Measurements from ENCODE around the gene SLC9C1. TPM values are rescaled to one million over a fixed set of nuclear protein-coding genes. Genes with fewer than 3 reads are reported as not detected.

The SLC9C1 gene
- total RNA-seq, 4 donors from 2014 or later: not detected

GRCh38 chr3:112315791-112316190, 21.8 kb upstream of the SLC9C1 start:
- Histone ChIP-seq H3K27me3 (no peaks in the 10 kb centered on the region), H3K27ac (no peak overlapping the region)
- 89 to 98% methylated on average over 1 of the region's 1 CpG for WGBS, 2 donors (ENCODE audit: low coverage in 1 of 2)

GRCh38 chr3:112314649-112315048, 20.6 kb upstream of the SLC9C1 start:
- H3K27ac ChIP-seq: no peak overlapping the region

More at GRCh38 chr3:112315791-112316190, 21.8 kb upstream of the SLC9C1 start:
- in situ Hi-C loops (cut with MboI; ENCODE audit: low pct_ligation_motif_present in 1 of 4, low pct_unique_long_range_greater_than_20kb in 1 of 4, low sequenced_read_pairs in 3 of 4) (no loop called here), intact Hi-C loops (cut with DNase I; ENCODE audit: low total_unique reads) (no loop called here)
- peaks cover 0 to 8% of the 10 kb centered on the region in 2 donors for H3K9me3 ChIP-seq
- H3K4me1 ChIP-seq: no peaks in the 10 kb centered on the region
- H3K4me3 ChIP-seq: no peak overlapping the region
- DNase-seq: no peak
- TF ChIP-seq EP300 (IDR thresholded peaks at IDR 0.05; ENCODE audit: low read depth): no peak
- no peak for TF ChIP-seq POLR2AphosphoS5 (IDR thresholded peaks at IDR 0.05)
- TF ChIP-seq POLR2A (IDR thresholded peaks at IDR 0.05): no peak
- TF ChIP-seq, protein P1, sequence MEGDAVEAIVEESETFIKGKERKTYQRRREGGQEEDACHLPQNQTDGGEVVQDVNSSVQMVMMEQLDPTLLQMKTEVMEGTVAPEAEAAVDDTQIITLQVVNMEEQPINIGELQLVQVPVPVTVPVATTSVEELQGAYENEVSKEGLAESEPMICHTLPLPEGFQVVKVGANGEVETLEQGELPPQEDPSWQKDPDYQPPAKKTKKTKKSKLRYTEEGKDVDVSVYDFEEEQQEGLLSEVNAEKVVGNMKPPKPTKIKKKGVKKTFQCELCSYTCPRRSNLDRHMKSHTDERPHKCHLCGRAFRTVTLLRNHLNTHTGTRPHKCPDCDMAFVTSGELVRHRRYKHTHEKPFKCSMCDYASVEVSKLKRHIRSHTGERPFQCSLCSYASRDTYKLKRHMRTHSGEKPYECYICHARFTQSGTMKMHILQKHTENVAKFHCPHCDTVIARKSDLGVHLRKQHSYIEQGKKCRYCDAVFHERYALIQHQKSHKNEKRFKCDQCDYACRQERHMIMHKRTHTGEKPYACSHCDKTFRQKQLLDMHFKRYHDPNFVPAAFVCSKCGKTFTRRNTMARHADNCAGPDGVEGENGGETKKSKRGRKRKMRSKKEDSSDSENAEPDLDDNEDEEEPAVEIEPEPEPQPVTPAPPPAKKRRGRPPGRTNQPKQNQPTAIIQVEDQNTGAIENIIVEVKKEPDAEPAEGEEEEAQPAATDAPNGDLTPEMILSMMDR (IDR thresholded peaks at IDR 0.05): no peak
- H3K36me3 ChIP-seq: no peaks in the 10 kb centered on the region

GRCh38 chr3:112308151-112308911, 14.3 kb upstream of the SLC9C1 start:
- whole genome bisulfite sequencing, 2 donors (ENCODE audit: low coverage in 1 of 2): 66 to 68% methylated on average over 6 to 7 of the region's 7 CpGs
- in situ Hi-C loops (cut with MboI; ENCODE audit: low pct_ligation_motif_present in 1 of 4, low pct_unique_long_range_greater_than_20kb in 1 of 4, low sequenced_read_pairs in 3 of 4) (no loop called here), intact Hi-C loops (cut with DNase I; ENCODE audit: low total_unique reads) (no loop called here)
- Histone ChIP-seq H3K36me3 (no peaks in the 10 kb centered on the region), H3K4me1 (peaks cover 0 to 14% (median 10%) of the 10 kb centered on the region in 4 donors), H3K9me3 (no peaks in the 10 kb centered on the region), H3K27ac (no peak overlapping the region), H3K27me3 (no peaks in the 10 kb centered on the region), H3K4me3 (no peak overlapping the region)
- no peak for DNase-seq
- TF ChIP-seq POLR2AphosphoS5 (IDR thresholded peaks at IDR 0.05) (no peak), POLR2A (IDR thresholded peaks at IDR 0.05) (no peak), EP300 (IDR thresholded peaks at IDR 0.05; ENCODE audit: low read depth) (no peak)
- TF ChIP-seq, protein P1 (IDR thresholded peaks at IDR 0.05): no peak

More at GRCh38 chr3:112314649-112315048, 20.6 kb upstream of the SLC9C1 start:
- in situ Hi-C loops (cut with MboI; ENCODE audit: low pct_ligation_motif_present in 1 of 4, low pct_unique_long_range_greater_than_20kb in 1 of 4, low sequenced_read_pairs in 3 of 4) (no loop called here), intact Hi-C loops (cut with DNase I; ENCODE audit: low total_unique reads) (no loop called here)
- H3K36me3 ChIP-seq: no peaks in the 10 kb centered on the region
- H3K27me3 ChIP-seq: no peaks in the 10 kb centered on the region
- WGBS, 2 donors (ENCODE audit: low coverage in 1 of 2): 74 to 92% methylated on average over 2 of the region's 2 CpGs
- H3K9me3 ChIP-seq: peaks cover 0 to 8% of the 10 kb centered on the region in 2 donors
- TF ChIP-seq POLR2AphosphoS5 (IDR thresholded peaks at IDR 0.05) (no peak), EP300 (IDR thresholded peaks at IDR 0.05; ENCODE audit: low read depth) (no peak)
- TF ChIP-seq, protein P1 (IDR thresholded peaks at IDR 0.05): no peak
- no peak overlapping the region for H3K4me3 ChIP-seq
- DNase-seq: no peak
- no peaks in the 10 kb centered on the region for H3K4me1 ChIP-seq

DNA sequence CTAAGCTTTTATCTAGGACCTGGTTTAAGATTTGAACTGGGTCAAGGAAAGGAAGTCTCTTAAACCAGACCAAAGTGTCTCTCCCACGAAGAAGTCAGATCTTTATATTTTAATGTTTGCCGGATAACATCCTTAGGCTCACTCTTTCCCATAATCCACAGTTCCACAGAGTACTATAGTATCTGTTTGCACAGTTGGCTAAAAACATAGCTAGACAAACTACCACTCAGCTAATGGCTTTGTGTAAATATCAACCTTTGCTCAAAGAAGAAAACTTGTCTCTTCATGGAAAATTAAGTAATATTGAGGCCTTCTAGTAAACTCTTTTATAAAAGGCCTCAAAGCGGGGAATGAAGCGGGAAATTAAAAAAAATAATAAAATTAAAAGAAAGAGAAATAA, 13.5 kb upstream of the SLC9C1 start:
- 65 to 77% methylated on average over 4 of the region's 4 CpGs for WGBS, 2 donors (ENCODE audit: low coverage in 1 of 2)
- peaks cover 0 to 21% (median 12%) of the 10 kb centered on the region in 4 donors for H3K4me1 ChIP-seq
- TF ChIP-seq, protein P1 (IDR thresholded peaks at IDR 0.05): no peak
- TF ChIP-seq POLR2A (IDR thresholded peaks at IDR 0.05): no peak
- TF ChIP-seq EP300 (IDR thresholded peaks at IDR 0.05; ENCODE audit: low read depth): no peak
- TF ChIP-seq POLR2AphosphoS5 (IDR thresholded peaks at IDR 0.05): no peak
- no peak overlapping the region for H3K27ac ChIP-seq
- no peaks in the 10 kb centered on the region for H3K9me3 ChIP-seq
- no peak for DNase-seq
- H3K27me3 ChIP-seq: no peaks in the 10 kb centered on the region
- intact Hi-C loops (cut with DNase I; ENCODE audit: low total_unique reads): no loop called here
- in situ Hi-C loops (cut with MboI; ENCODE audit: low pct_ligation_motif_present in 1 of 4, low pct_unique_long_range_greater_than_20kb in 1 of 4, low sequenced_read_pairs in 3 of 4): no loop called here
- H3K4me3 ChIP-seq: no peak overlapping the region
- no peaks in the 10 kb centered on the region for H3K36me3 ChIP-seq
